BLaER1 (cell line): Measurements from ENCODE around the gene MMP13.

Experiments used
- H3K27ac ChIP-seq: shearing (Covaris generic); formaldehyde crosslinking; 2 replicates; pipeline ENCODE4 v1.8.1; 2022
- H3K27me3 ChIP-seq: shearing (Covaris generic); formaldehyde crosslinking; 2 replicates; pipeline ENCODE4 v1.8.1; 2022
- H3K36me3 ChIP-seq: shearing (Covaris generic); formaldehyde crosslinking; 2 replicates; pipeline ENCODE4 v1.8.1; 2022
- H3K4me1 ChIP-seq: shearing (Covaris generic); formaldehyde crosslinking; 2 replicates; pipeline ENCODE4 v1.8.1; 2022
- H3K4me2 ChIP-seq: shearing (Covaris generic); formaldehyde crosslinking; 2 replicates; pipeline ENCODE4 v1.8.1; 2022
- H3K4me3 ChIP-seq: shearing (Covaris generic); formaldehyde crosslinking; 2 replicates; pipeline ENCODE4 v1.8.1; 2022
- H3K9ac ChIP-seq: shearing (Covaris generic); formaldehyde crosslinking; 2 replicates; pipeline ENCODE4 v1.8.1; 2022
- H3K9me3 ChIP-seq: shearing (Covaris generic); formaldehyde crosslinking; 2 replicates; pipeline ENCODE4 v1.8.1; 2022
- H4K20me1 ChIP-seq: shearing (Covaris generic); formaldehyde crosslinking; 2 replicates; pipeline ENCODE4 v1.8.1; 2022
- Cebpa-rat ChIP-seq: shearing (Covaris generic); IDR thresholded peaks from 2 replicates; pipeline ENCODE4 v1.8.1; 2022

Gene MMP13

DNA sequence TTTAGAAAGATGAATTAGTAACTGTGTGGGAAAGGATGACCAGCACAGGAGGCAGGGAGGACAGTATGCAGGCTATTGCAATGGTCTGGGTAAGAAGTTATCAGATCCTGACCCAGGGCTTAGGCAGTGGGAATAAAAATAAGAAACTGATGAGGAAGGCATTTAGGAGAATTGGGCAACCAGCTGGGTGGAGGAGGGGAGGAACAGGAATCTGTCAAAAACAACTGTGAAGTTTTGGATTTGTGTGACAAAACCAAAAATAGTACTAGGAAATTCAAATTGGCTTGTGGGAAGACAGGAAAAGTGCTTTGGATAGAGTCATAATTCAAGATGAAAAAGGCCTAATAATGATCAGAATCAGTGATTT, 27.9 kb downstream of the MMP13 start:
- H3K27ac ChIP-seq = no peak overlapping the region
- no peak for TF ChIP-seq Cebpa-rat

DNA sequence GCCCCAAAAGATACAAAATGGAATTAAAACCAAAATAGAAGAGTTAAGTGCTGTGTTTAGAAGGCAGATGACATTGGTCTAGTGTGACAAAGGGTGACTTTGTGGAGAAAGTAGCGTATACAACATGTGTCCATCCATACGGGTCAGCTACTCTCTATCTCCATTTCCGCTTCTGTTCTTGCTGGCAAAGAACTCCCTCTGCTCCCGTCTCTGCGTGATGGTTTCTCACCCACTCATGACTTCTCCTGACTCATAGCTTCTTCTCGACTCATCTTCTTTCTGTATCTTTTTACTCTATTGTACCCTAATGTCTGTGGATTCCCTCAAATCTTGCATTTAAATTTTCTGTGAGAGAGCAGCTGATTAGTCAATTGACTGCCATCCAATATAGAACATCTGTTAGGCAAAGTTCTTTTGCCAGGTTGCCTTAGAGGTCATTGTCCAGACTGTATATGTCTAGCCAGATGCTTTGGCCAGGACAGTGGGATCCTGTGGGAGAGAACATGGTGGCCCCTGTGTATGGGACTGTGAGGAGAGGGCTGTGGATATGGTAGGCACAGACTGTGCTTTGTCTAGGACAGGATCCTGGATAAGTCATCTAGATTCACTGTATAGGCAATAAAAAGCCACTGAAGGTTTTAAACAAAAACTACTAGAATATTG, 28.4 kb downstream of the MMP13 start:
- no peaks in the 10 kb centered on the region for H3K27me3 ChIP-seq
- H3K4me1 ChIP-seq = peaks cover 6% of the 10 kb centered on the region
- no peak for TF ChIP-seq Cebpa-rat
- no peak overlapping the region for H3K27ac ChIP-seq
- no peaks in the 10 kb centered on the region for H3K9me3 ChIP-seq
- H3K4me2 ChIP-seq = no peak overlapping the region
- H3K36me3 ChIP-seq = no peaks in the 10 kb centered on the region
- H3K9ac ChIP-seq = no peak overlapping the region
- no peak overlapping the region for H3K4me3 ChIP-seq
- H4K20me1 ChIP-seq = no peaks in the 10 kb centered on the region

More for the DNA sequence above, 27.9 kb downstream of the MMP13 start:
- Histone ChIP-seq H3K4me2 (no peak overlapping the region), H3K27me3 (no peaks in the 10 kb centered on the region), H3K4me1 (peaks cover 1% of the 10 kb centered on the region; the same call in 1 of the 2 replicates), H3K9ac (no peak overlapping the region), H3K9me3 (no peaks in the 10 kb centered on the region), H3K36me3 (no peaks in the 10 kb centered on the region), H3K4me3 (no peak overlapping the region), H4K20me1 (no peaks in the 10 kb centered on the region)

DNA sequence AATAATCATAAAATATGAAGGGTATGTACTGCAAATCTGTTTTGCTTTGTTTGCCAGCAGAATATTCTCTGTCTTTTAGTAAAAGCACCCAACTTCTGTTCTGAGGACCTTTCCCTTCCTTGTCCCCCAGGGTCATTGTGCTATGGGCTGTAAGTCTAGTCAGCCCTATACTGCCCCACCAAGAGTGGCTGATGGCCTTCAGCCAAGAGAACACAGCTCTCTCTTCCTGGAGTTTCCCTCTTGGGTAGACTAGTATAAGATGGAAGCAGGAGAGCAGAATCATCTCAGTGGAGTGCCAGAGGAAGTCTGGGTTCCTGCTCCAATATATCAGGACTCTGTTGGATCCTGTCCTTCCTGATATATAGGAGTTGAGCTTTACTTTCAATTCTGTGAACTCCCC, 29.0 kb downstream of the MMP13 start:
- H3K4me3 ChIP-seq = no peak overlapping the region
- no peak overlapping the region for H3K27ac ChIP-seq
- no peaks in the 10 kb centered on the region for H3K36me3 ChIP-seq
- H3K4me2 ChIP-seq = no peak overlapping the region
- H3K27me3 ChIP-seq = no peaks in the 10 kb centered on the region
- H3K9ac ChIP-seq = no peak overlapping the region
- TF ChIP-seq Cebpa-rat = no peak
- H3K9me3 ChIP-seq = no peaks in the 10 kb centered on the region
- H3K4me1 ChIP-seq = peaks cover 12% of the 10 kb centered on the region
- no peaks in the 10 kb centered on the region for H4K20me1 ChIP-seq

DNA sequence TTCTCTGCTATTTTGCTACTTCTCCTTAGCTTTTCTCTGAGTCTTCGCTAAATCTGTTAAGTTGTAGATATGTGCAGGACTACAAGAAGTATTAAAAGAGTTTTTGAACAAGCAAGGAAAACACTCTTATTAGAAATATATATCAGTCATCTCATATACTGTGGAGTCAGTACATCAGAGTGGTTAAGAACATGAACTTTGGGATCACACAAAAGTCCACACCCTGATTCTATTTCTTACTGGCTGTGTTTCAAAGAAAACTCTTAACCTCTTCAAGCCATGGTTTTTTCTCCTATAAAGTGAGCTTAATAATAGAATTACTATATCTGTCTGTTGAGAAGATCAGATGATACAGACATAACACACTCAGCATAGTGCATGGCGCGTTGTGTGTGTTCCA, 29.5 kb downstream of the MMP13 start:
- H3K27ac ChIP-seq = no peak overlapping the region
- no peak overlapping the region for H3K9ac ChIP-seq
- no peak overlapping the region for H3K4me3 ChIP-seq
- peaks cover 17% of the 10 kb centered on the region for H3K4me1 ChIP-seq
- no peaks in the 10 kb centered on the region for H3K36me3 ChIP-seq
- H3K4me2 ChIP-seq = no peak overlapping the region
- no peaks in the 10 kb centered on the region for H3K27me3 ChIP-seq
- H3K9me3 ChIP-seq = no peaks in the 10 kb centered on the region
- no peak for TF ChIP-seq Cebpa-rat
- H4K20me1 ChIP-seq = no peaks in the 10 kb centered on the region

DNA sequence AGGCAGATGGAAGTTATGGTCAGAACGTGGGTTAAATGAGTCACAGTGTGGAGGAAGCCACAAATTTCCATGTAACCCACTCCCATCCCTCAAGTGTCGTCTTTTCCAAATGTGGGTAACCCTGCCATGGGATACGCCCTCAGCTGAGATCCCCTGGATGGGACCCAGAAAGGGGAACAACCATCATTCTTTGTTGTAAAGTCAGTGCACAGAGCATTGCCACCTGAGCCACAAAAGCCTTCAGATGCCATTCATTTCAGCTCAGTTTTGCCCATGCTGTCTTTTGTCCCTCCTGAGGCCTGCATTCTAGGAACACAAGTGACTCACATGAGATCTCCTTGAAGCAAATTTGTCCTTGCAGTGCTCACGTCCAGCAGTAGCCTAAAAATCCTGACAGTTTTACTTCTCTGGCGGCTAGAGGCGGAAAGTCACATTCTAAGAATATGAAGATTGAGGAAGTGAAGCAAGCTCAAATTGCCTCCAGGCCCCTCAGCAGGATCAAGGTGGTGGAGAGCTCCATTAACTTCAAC, 30.6 kb downstream of the MMP13 start:
- Histone ChIP-seq H3K4me1 (peaks cover 17% of the 10 kb centered on the region), H3K27me3 (no peaks in the 10 kb centered on the region), H3K4me3 (no peak overlapping the region), H3K9ac (no peak overlapping the region), H3K9me3 (no peaks in the 10 kb centered on the region), H3K27ac (no peak overlapping the region), H4K20me1 (no peaks in the 10 kb centered on the region), H3K4me2 (no peak overlapping the region), H3K36me3 (no peaks in the 10 kb centered on the region)
- no peak for TF ChIP-seq Cebpa-rat

DNA sequence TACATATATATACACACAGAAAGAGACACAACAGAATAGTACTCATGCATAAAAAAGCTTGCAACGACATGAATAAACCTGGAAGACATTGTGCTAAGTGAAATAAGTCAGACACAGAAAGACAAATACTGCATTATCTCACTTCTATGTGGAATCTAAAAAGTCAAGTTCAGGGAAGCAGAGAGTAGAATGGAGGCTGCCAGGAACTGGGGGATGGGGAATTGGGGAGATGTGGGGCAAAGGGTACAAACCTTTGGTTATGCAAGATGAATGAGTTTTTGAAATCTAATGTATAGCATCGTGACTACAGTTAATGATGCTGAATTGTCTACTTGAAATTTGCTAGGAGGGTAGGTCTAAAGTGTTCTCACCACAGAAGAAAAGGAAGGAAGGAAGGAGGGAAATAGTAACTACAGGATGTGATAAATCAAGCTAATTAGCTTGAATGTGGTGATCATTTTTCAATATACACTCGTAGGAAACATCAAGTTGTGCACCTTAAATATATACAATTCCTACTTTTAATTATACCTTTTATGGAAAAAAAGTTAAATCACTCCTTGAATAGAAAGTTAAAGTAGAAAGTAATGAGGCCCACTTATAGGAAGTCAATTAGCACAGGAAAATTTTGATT, 33.8 kb downstream of the MMP13 start:
- no peaks in the 10 kb centered on the region for H4K20me1 ChIP-seq
- no peak overlapping the region for H3K9ac ChIP-seq
- H3K4me1 ChIP-seq = peaks cover 17% of the 10 kb centered on the region
- no peak overlapping the region for H3K27ac ChIP-seq
- H3K4me2 ChIP-seq = peak overlapping the region; percentile 41
- no peaks in the 10 kb centered on the region for H3K27me3 ChIP-seq
- no peak overlapping the region for H3K4me3 ChIP-seq
- TF ChIP-seq Cebpa-rat = no peak
- no peaks in the 10 kb centered on the region for H3K9me3 ChIP-seq
- no peaks in the 10 kb centered on the region for H3K36me3 ChIP-seq

DNA sequence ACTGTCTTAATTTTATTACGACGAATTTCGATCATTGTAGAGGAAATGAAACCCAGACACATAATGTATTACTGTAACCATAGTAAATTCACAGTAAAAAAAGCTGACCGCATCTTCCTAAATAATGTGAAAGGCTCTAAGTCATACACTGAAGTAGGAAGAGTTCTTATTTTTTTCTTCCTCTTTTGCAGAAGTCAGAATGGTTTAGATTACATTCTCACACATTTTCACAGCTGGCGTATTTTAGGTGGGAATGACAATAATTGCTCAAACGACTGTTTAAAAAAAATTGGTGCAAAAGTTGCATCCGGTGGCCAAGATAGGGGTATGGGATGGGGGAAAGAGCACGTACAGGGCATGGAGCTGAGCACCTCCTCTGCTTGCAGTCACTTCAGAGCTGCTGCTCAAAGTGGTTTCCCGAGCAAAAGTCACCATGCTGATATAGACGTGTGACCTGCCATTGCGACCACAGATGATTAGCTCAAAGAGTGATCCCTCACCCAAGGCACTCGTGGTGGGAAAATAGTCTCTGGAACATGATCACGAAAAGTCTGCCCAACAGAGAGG, 35.3 kb downstream of the MMP13 start:
- Histone ChIP-seq H3K4me3 (no peak overlapping the region), H3K27ac (no peak overlapping the region), H3K9me3 (no peaks in the 10 kb centered on the region), H4K20me1 (no peaks in the 10 kb centered on the region), H3K36me3 (no peaks in the 10 kb centered on the region), H3K4me1 (peaks cover 17% of the 10 kb centered on the region), H3K27me3 (no peaks in the 10 kb centered on the region), H3K9ac (no peak overlapping the region), H3K4me2 (no peak overlapping the region)
- no peak for TF ChIP-seq Cebpa-rat

DNA sequence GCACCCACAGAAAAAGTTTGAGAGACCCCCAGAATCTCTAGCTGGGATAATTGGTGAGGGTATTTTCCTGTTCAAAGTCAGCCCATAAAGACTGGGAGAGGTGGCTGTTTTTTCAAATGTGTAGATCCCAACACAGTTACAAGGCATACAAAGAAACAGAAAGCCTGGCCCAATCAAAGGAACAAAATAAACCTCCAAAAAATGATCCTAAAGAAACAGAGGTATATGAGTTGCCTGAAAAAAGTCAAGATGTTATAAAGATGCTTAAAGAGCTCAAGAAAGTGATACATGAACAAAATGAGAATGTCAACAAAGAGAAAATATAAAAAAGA, 40.5 kb downstream of the MMP13 start:
- no peak overlapping the region for H3K4me2 ChIP-seq

DNA sequence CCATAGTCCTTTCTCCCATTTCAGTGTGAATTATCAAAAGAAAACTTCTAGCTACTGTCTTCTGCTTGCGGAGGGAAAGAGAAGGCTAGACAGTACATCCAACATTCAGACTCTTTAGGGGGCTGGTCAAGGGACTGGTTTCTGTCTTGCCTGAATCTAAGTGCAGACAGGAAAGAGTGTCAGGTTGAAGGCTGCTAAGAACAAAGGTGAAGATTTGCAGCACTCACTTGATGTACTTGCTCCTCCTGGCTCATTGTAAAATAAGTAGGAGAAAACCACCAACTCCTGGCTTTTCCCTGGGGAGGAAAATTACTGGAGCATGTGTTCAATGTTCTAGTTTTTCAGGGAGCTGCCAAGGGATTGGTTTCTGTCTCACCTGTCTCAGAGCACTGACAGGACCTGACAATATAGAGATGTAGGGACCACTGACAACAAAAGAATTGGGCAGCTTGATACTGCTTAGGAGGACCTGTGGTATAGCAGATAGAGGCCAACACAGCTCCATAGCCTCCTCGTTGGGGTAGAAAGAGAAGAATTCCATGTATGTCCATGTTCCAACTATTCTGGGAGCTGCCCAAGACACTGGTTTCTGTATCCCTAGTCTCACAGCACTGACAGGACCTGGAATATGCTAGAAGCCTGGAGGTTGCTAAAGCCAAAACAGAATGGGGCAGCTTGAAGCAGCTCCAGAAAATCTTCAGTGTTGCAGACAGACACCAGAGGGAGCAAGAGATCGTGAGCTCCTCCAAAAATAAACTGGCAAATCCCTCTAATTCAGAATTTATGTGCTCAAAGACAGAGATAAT, 41.1 kb downstream of the MMP13 start:
- no peaks in the 10 kb centered on the region for H4K20me1 ChIP-seq
- no peak overlapping the region for H3K4me3 ChIP-seq
- H3K27me3 ChIP-seq = no peaks in the 10 kb centered on the region
- H3K27ac ChIP-seq = no peak overlapping the region
- no peak overlapping the region for H3K9ac ChIP-seq
- no peaks in the 10 kb centered on the region for H3K9me3 ChIP-seq
- H3K36me3 ChIP-seq = no peaks in the 10 kb centered on the region
- H3K4me1 ChIP-seq = no peaks in the 10 kb centered on the region
- H3K4me2 ChIP-seq = no peak overlapping the region
- TF ChIP-seq Cebpa-rat = no peak

More for the DNA sequence above, 40.5 kb downstream of the MMP13 start:
- no peak overlapping the region for H3K4me3 ChIP-seq
- no peaks in the 10 kb centered on the region for H3K4me1 ChIP-seq
- no peak for TF ChIP-seq Cebpa-rat
- no peaks in the 10 kb centered on the region for H3K27me3 ChIP-seq
- H3K9ac ChIP-seq = no peak overlapping the region
- no peak overlapping the region for H3K27ac ChIP-seq
- H4K20me1 ChIP-seq = no peaks in the 10 kb centered on the region
- H3K36me3 ChIP-seq = no peaks in the 10 kb centered on the region
- no peaks in the 10 kb centered on the region for H3K9me3 ChIP-seq

DNA sequence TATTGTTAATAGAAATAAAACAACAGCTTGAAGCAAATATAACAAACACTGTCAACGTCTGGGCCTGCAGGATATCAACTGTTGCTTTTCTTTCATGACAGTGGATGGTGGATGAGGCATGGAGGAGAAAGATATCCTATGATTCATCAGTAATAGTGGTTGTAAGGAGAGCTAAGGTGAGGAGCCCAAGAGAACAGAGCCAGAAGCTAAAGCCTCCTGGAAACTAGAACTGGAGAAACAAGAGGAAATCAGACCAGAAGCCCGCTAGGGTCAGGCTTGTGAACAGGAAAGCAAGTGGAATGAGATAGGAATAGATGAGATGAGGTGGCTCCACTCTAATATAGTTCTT, 43.1 kb downstream of the MMP13 start:
- H3K27me3 ChIP-seq = no peaks in the 10 kb centered on the region
- H3K9me3 ChIP-seq = no peaks in the 10 kb centered on the region
- H3K27ac ChIP-seq = no peak overlapping the region
- H3K36me3 ChIP-seq = no peaks in the 10 kb centered on the region
- H3K4me3 ChIP-seq = no peak overlapping the region
- no peaks in the 10 kb centered on the region for H4K20me1 ChIP-seq
- no peak overlapping the region for H3K4me2 ChIP-seq
- no peaks in the 10 kb centered on the region for H3K4me1 ChIP-seq
- no peak for TF ChIP-seq Cebpa-rat
- no peak overlapping the region for H3K9ac ChIP-seq
